HG02884 (cell line): Measurements from ENCODE around the gene TUBA8.
A peak's percentile ranks its signal among the peaks of the same experiment; 100 is the strongest.

Experiments
- ATAC-seq: cut with Tn5 transposase; IDR thresholded peaks from one replicate; pipeline ENCODE4 v1.9.1; 2021; ENCODE audit warnings: mild to moderate bottlenecking, moderate library complexity; ENCODE audit not compliant: unreplicated experiment

TUBA8 gene

GRCh38 chr22:18077087-18077638 lies 33.4 kb upstream of the TUBA8 start:
- no peak for ATAC-seq

DNA sequence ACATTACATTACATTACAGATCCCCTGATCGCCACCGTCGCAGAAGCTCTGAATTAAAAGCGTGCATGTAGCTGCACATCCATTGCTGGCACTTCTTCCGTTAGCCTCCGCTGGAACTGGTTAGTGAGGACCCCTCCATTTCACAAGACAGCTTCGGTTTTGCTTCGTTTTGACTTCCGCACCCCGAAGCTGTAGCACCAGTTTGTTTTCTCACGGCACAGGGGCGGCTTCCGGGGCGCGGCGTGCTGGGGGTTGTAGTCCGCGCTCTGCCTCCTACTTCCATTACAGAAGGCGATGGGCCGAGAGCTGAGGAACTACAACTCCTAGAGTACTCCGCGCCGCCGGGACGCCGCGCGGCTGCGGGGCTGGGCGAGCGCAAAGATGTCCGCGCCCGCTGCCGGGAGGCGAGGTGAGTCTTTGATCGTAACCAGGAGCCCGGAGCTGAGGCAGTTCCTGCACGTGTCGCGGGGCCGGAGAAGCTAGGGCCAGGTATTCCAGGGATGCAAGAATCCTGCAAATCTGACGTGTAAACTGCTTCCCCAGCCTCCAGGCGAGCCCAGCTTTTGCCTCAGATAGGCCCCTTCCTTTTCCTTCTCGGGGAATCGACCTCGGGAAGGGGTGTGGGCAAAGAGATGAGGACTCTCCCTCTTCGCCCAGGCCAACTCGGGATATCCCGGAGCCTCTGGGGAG lies 32.8 kb upstream of the TUBA8 start, which contains the start of gene PEX26:
TSS of gene PEX26 (plus strand) at position 352 of the 690 bp plus-strand sequence. CDS start 387 bp downstream, outside the sequence.
- peak; percentile 96 for ATAC-seq

- ATAC-seq = no peak
Observed at GRCh38 chr22:18078329-18079041, 32.1 kb upstream of the TUBA8 start.

GRCh38 chr22:18079706-18080233 lies 30.8 kb upstream of the TUBA8 start:
- ATAC-seq = no peak

DNA sequence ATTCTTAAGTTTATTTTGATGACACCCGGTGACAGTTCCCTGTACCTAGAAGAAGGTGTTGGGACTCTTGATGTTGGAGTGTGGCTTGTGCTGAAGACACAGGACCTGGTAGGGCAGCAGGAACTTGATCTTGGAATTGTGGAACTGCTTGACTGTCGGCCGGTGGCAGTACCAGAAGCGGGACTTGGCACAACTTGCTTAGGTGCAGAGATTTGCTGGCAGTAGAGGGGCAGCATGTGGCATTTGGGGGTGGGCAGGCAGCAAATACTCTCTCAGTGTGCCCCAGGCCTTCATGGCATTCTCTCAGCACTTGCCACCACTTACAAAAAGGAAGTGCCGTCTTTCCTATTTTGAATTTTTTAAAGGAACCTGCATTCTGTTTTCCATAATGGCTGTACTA lies 29.2 kb upstream of the TUBA8 start:
- ATAC-seq = no peak

DNA sequence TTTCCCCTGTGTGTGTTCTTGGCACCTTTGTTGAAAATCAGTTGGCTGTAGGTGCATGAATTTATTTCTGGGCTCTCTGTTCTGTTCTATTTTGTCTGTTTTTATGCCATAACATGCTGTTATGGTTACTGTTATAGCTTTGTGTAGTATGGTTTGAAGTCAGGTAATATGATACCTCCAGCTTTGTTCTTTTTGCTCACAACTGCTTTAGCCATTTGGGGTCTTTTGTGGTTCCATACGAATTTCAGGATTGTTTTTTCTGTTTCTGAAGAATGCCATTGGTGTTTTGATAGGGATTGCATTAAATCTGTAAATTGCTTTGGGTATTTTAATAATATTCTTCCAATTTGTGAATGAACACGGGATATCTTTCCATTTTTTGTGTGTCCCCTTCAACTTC lies 28.1 kb upstream of the TUBA8 start:
- ATAC-seq = no peak

DNA sequence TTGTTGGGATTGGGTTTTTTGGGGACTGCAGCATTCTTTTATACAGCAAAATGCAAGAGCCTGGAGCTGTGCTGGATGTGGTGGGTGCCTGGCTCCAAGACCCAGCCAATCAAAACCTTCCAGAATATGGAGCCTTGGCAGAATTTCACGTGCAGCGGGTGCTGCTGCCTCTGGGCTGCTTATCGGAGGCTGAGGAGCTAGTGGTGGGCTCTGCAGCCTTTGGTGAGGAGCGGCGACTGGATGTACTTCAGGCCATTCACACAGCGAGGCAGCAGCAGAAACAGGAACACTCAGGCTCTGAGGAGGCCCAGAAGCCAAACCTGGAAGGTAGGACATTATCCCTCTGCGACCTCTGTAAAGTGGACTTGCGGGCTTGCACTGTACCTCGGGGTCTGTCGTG lies 27.2 kb upstream of the TUBA8 start:
- no peak for ATAC-seq

- no peak for ATAC-seq
Observed at GRCh38 chr22:18085188-18085587, 25.4 kb upstream of the TUBA8 start.

DNA sequence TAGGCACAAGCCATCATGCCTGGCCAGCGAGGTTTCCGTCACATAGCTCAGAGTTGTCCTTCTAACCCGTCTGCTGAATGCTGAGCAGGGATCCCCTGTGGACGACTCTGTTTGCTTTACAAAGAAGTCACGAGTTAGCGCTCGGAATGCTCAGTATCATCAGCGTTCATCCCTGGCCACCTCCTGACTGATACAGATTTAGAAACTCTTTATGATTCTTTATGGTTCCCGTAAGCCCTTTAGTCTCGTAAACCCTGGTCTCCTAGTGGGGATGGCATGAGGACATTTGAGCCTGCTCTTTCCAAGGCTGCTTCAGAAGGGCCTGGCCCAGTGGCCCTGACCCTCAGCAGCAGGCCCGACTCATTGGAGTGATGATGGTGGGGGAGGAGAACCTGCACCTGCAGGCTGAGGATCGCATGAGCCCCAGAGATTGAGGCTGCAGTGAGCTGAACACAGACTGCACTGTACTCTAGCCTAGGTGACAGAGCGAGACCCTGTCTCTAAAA lies 23.2 kb upstream of the TUBA8 start:
- no peak for ATAC-seq

- no peak for ATAC-seq
Observed at GRCh38 chr22:18088825-18089568, 21.6 kb upstream of the TUBA8 start.

- ATAC-seq = no peak
Observed at GRCh38 chr22:18090286-18090685, 20.3 kb upstream of the TUBA8 start.

GRCh38 chr22:18091478-18091877 lies 19.1 kb upstream of the TUBA8 start:
- ATAC-seq = no peak

DNA sequence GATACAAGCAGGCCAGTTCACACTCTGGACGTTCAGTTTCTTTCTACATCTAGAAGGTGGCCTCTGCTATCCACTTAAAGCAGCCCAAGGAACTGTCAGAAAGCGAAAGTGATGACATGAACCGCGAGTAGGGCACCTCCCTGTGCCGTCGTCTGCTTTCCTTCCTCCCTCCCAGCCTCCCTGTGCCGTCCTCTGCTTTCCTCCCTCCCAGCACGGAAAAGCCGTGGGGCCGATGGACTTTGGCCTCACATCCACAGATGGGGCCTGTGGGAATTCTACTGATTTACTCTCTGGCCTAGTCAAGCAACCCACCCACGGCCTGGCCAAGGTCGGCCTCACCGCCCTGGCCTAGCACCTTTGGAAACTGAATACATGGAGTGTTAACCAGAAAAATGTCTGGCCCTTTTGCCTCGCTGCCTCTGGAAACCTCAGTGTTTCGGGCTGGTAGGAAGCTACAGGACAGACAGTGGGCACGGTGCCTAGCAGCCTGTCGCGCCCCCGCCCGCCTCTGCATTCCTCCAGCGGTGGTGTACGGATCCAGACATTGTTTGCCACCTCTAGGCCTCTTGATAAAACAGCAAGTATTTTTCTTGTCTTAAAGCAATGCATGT lies 18.6 kb upstream of the TUBA8 start:
- ATAC-seq = no peak

GRCh38 chr22:18093661-18094060 lies 16.9 kb upstream of the TUBA8 start:
- no peak for ATAC-seq

- no peak for ATAC-seq
Observed at GRCh38 chr22:18095101-18095805, 15.4 kb upstream of the TUBA8 start.

DNA sequence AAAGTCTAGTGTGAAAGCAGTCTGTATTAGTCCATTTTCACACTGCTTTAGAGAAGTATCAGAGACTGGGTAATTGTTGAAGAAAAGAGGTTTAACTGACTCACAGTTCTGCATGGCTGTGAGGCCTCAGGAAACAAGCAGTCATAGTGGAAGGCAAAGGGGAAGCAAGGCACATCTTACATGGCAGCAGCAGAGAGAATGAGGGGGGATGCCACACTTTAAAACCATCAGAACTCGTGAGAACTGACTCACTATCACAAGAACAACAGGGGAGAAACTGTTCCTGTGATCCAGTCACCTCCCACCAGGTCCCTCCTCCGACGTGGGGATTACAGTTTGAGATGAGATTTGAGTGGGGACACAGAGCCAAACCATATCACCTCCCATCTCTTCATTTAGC lies 13.8 kb upstream of the TUBA8 start:
- no peak for ATAC-seq

- no peak for ATAC-seq
Observed at GRCh38 chr22:18100781-18101180, 9.8 kb upstream of the TUBA8 start.

DNA sequence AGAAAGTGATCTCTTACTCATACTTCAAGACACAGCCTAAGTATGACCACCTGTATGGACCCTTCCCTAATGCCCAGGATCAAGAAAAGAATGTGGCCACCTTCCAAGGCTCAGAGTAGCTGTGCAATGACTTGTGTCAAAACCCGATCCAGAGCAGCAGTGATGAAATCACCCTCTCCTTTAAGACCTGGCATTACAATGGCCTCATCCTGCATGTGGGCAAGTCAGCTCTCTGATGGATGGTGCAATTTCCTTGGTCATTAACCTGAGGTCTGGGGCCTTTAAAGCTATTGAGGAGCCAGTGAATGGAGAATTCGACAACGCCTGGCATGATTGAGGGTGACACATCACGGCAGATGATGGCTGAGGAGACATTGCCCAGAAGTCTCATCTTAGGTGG lies 9.1 kb upstream of the TUBA8 start:
- ATAC-seq = no peak

GRCh38 chr22:18103527-18104269 lies 6.9 kb upstream of the TUBA8 start:
- no peak for ATAC-seq
